Endothelial cell of umbilical vein (primary cell): ENCODE data around the gene ATP5PD.

Source experiments
- GATA2 ChIP-seq: IDR thresholded peaks from 2 replicates; pipeline ENCODE4 v1.7.0; 2011; ENCODE audit warnings: low read depth, mild to moderate bottlenecking, moderate library complexity, mixed read lengths, low read length; ENCODE audit not compliant: insufficient read length, insufficient read depth
- MYC ChIP-seq: IDR thresholded peaks from one replicate; pipeline ENCODE4 v1.6.1; 2011; ENCODE audit warnings: mild to moderate bottlenecking, low read depth, low read length
- POLR2A ChIP-seq: IDR thresholded peaks from 2 replicates; pipeline ENCODE4 v1.6.1; 2012; ENCODE audit warnings: low read depth, mild to moderate bottlenecking, control low read depth, low read length

DNA sequence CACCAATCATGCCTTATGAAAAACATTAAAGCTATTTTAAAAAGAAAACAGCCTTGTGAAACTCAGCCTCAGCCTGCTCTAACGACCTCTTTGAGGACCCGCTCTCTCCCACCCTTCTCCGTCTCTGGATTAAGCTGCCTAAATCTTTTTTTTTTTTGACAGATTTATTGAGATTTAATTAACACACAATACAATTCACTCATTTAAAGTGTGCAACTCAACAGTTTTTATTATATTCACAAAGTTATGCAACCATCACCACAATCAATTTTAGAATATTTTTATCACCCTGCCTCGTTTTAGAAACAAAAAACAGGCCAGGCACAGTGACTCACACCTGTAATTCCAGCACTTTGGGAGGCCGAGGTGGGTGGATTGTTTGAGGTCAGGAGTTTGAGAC lies 50.9 kb downstream of the ATP5PD start:
- TF ChIP-seq MYC (no peak), GATA2 (no peak), POLR2A (no peak)
